Effector memory CD4-positive, alpha-beta T cell (primary cell): ENCODE results near the gene SH3BP2.

ENCODE experiments used
- DNase-seq, 3 donors: peaks; one replicate each; pipeline ENCODE4 v3.0.0-alpha.2; 2020
- H3K27ac ChIP-seq: 2 replicates; pipeline ENCODE4 v1.7.0; 2013; ENCODE audit warnings: mild to moderate bottlenecking, low read length, moderate library complexity; ENCODE audit not compliant: insufficient read depth, poor library complexity, severe bottlenecking
- H3K27me3 ChIP-seq: replicated peaks from 2 replicates; pipeline ENCODE4 v1.7.0; 2013; ENCODE audit warnings: mild to moderate bottlenecking, low read length; ENCODE audit not compliant: insufficient read depth, control insufficient read depth, poor library complexity, severe bottlenecking
- H3K36me3 ChIP-seq: 2 replicates; pipeline ENCODE4 v1.7.0; 2013; ENCODE audit warnings: mild to moderate bottlenecking, low read length, moderate library complexity; ENCODE audit not compliant: control insufficient read depth, insufficient read depth
- H3K4me1 ChIP-seq: 2 replicates; pipeline ENCODE4 v1.7.0; 2013; ENCODE audit warnings: low read length, mild to moderate bottlenecking; ENCODE audit not compliant: control insufficient read depth, insufficient read depth, poor library complexity, severe bottlenecking
- H3K4me3 ChIP-seq: 2 replicates; pipeline ENCODE4 v1.7.0; 2013; ENCODE audit warnings: low read length, low read depth, mild to moderate bottlenecking; ENCODE audit not compliant: insufficient read depth, poor library complexity, severe bottlenecking
- H3K9me3 ChIP-seq: 2 replicates; pipeline ENCODE4 v1.7.0; 2013; ENCODE audit warnings: mild to moderate bottlenecking, low read length, moderate library complexity; ENCODE audit not compliant: control insufficient read depth

The SH3BP2 gene

DNA sequence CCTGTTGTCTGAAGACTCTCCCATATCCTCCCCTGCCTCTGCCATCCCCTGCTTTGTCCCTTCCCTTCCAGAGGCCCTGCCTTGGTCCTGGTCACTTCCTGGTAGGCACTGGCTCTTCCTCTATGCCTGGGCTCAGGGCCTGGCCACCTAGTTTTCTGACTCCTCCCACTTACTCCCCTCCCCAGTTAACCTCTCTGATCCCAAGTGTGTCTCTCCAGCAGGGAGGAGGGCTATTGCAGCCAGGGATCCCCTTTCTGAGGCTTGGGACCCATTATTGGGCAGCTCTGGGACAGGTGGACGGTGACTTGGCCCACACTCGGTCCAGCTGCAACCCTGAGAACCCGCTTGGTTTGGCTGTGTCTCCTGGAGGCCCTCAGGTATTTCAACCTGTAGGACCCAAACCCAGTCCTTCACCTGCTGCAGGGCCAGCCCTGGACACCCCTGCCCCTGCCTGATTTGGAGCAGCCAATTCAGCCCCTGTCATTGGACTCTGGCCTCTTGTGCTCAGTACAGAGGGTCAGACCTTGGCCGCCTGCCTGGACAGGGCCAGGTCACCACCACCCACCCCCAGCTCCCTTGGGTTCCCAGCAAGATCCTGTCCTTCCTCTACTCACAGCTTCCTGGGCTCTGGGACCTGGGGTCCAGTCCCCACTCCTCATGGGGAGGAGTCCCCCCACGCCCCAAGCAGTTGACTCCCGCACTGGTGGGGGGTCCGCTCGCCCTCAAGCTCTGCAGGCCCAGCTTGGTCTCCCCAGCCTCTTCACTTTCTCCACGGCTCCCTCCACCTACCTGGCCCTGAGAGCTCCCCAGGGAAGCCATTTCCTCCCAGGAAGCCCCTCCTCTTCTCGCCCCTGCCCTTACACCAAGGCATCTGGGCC lies 1.1 kb upstream of the SH3BP2 start:
- H3K4me1 ChIP-seq = peaks cover 38% of the 10 kb centered on the region
- H3K4me3 ChIP-seq = no peak overlapping the region
- peak overlapping the region; percentile 11 for H3K27ac ChIP-seq
- no peaks in the 10 kb centered on the region for H3K36me3 ChIP-seq
- no peaks in the 10 kb centered on the region for H3K9me3 ChIP-seq
- DNase-seq = no peak
- H3K27me3 ChIP-seq = no peaks in the 10 kb centered on the region

- H3K4me1 ChIP-seq = peaks cover 34% of the 10 kb centered on the region
- DNase-seq = no peak
- no peaks in the 10 kb centered on the region for H3K27me3 ChIP-seq
- H3K4me3 ChIP-seq = no peak overlapping the region
- H3K27ac ChIP-seq = peak overlapping the region; percentile 11
- no peaks in the 10 kb centered on the region for H3K36me3 ChIP-seq
- H3K9me3 ChIP-seq = no peaks in the 10 kb centered on the region
Observed at GRCh38 chr4:2792396-2792710, 532 bp upstream of the SH3BP2 start.

DNA sequence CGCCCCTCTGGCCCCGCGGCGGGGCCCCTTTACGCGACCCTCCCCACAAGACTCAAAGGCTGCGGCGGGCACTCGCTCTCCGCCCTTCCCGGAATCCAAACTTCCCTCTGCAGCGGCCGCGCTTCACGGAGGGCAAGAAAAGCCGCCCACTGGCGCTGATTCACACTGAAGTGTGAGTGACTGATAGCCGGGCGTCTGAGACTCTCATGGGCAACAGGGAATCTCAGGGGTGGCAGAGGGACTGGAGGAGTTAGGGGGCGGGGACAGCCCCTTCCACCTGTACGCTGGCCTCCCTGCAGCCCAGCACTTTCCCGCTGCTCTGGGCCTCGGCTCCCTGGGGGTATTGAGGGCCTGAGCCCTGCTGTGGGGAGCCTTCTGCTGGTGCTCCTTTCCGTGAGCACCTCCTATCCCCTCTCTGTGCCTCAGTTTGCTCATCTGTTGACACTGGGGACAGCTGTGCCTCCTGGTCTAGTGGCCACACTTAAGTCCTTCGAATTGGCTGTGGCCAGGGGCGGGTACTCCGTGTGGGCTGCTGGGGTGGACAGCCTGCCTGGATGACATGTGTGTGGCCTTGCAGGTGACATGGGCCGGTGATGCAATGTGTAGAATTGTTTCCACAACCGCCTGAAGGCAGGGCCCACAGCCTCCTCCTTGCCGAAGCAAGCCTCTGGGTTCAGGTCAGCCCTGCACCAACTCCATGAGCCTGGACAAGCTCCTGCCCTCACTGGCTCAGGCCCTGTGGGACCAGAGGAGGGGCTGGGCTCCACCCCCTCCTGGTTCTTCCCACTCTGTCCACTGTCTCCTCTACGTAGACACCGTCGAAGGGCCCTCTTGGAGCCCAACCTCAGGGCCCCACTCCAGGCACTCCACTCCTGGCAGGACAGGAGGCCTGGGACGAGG lies 951 bp downstream of the SH3BP2 start:
- no peaks in the 10 kb centered on the region for H3K36me3 ChIP-seq
- no peak for DNase-seq
- peaks cover 34% of the 10 kb centered on the region for H3K4me1 ChIP-seq
- H3K4me3 ChIP-seq = peak overlapping the region; percentile 70
- no peak overlapping the region for H3K27ac ChIP-seq
- H3K27me3 ChIP-seq = no peaks in the 10 kb centered on the region
- H3K9me3 ChIP-seq = no peaks in the 10 kb centered on the region

GRCh38 chr4:2794486-2795299 lies 1.8 kb downstream of the SH3BP2 start:
- H3K4me3 ChIP-seq = no peak overlapping the region
- no peak for DNase-seq
- H3K4me1 ChIP-seq = peaks cover 41% of the 10 kb centered on the region
- H3K27ac ChIP-seq = no peak overlapping the region
- H3K9me3 ChIP-seq = no peaks in the 10 kb centered on the region
- no peaks in the 10 kb centered on the region for H3K27me3 ChIP-seq
- H3K36me3 ChIP-seq = no peaks in the 10 kb centered on the region

- H3K36me3 ChIP-seq = no peaks in the 10 kb centered on the region
- no peaks in the 10 kb centered on the region for H3K9me3 ChIP-seq
- DNase-seq = no peak
- no peak overlapping the region for H3K27ac ChIP-seq
- H3K27me3 ChIP-seq = no peaks in the 10 kb centered on the region
- peaks cover 48% of the 10 kb centered on the region for H3K4me1 ChIP-seq
- H3K4me3 ChIP-seq = no peak overlapping the region
Observed at GRCh38 chr4:2795300-2795892, 2.5 kb downstream of the SH3BP2 start.

DNA sequence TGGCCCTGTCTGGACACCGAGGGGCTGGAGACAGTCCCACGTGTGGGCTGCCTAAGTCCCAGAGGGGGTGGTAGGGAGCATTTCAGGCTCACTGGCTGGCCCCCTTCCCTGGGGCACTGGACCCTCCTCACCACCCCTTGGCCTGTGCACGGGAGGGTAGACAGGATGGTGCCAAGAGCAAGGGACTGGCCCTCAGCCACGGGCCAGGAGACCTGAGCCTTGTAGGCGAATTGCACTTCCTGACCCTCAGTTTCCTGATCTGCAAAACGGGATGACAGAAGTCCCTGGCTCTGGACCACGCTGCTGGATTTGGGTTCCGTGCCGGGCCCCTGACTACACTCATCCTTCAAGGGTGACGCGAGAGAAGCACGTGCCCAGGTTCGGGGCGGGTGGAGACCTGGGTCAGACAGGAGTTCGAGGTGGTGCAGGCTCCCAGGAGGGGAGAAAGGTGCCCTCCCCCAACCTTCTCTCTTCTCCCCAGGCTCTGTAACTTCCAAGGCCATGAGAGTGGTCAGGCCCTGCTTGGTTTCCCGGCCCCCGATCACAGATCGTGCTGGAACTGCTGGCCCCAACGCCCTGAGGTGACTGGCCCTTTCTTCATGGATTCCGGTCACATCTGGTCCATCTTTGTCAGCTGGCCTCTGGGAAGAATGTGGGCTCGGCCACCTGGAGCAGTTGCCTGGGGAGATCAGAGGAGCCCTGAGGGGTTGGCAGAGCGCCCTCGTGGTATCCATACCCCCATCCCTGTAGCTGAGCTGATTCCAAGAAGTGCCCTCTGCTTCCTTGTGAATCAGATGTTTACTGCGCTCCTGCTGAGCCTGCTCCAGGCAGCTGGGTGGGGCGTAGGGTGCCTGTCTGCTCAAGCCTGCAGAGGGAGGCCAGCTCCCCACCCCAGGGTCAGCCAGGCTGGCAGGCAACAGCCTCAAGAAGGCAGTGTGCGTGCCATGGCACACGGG lies 3.3 kb downstream of the SH3BP2 start:
- DNase-seq = no peak
- no peaks in the 10 kb centered on the region for H3K9me3 ChIP-seq
- no peak overlapping the region for H3K27ac ChIP-seq
- H3K36me3 ChIP-seq = no peaks in the 10 kb centered on the region
- H3K4me3 ChIP-seq = no peak overlapping the region
- no peaks in the 10 kb centered on the region for H3K27me3 ChIP-seq
- peaks cover 56% of the 10 kb centered on the region for H3K4me1 ChIP-seq

GRCh38 chr4:2796849-2797544 lies 4.1 kb downstream of the SH3BP2 start:
- Histone ChIP-seq H3K4me1 (peaks cover 62% of the 10 kb centered on the region), H3K9me3 (no peaks in the 10 kb centered on the region), H3K36me3 (no peaks in the 10 kb centered on the region), H3K27me3 (no peaks in the 10 kb centered on the region), H3K27ac (no peak overlapping the region), H3K4me3 (no peak overlapping the region)
- DNase-seq = no peak

GRCh38 chr4:2797545-2798305 lies 4.8 kb downstream of the SH3BP2 start:
- H3K27me3 ChIP-seq = no peaks in the 10 kb centered on the region
- peaks cover 62% of the 10 kb centered on the region for H3K4me1 ChIP-seq
- peak in 2 of 3 donors; percentile 24 to 40 for DNase-seq
- H3K27ac ChIP-seq = peak overlapping the region; percentile 69
- H3K9me3 ChIP-seq = no peaks in the 10 kb centered on the region
- no peaks in the 10 kb centered on the region for H3K36me3 ChIP-seq
- H3K4me3 ChIP-seq = peak overlapping the region; percentile 38
